ENCODE data around the gene ALDH8A1. TPM values are rescaled to one million over a fixed set of nuclear protein-coding genes. Genes with fewer than 3 reads are reported as not detected.

The ALDH8A1 gene
- total RNA-seq, 4 donors from 2014 or later, result 0.56 to 2.4 (median 1.0) TPM; not detected in 1

DNA sequence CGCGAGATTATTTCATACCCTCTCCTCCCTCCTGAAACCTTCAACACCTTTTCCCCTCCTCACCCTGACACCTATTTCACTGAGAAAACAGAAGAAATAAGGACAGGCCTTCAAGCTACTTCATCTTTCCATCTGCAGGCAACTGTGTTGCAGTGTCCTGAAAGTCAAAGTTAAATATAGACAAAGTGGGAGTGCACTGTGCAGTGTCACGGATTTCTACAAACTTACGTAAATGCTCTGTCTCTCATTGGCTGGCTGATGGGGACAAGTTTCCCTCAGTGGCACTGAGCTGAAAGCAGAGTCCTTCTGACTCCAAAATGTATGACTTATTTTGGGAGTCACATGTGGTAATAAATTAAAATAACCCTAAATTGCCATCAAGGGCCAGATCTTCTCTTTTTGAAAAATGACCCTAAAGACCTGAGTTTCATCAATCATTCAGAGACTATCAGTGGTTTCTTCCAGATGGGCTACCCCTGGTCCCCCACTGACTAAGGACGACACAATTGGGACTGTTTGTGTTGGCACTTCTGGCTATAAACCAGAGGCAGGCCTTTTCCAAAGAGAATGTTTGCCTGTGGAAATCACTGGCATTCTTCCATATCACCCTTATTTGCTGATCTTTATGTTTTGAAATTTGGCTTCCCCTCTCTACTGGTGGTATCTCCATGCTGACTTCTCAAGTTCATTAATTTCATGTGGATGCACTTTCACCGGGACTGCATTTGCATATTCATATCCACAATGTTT, 21.6 kb downstream of the ALDH8A1 start:
- no peaks in the 10 kb centered on the region for H3K27me3 ChIP-seq
- DNase-seq (ENCODE audit: low spot score in 2 of 2), result no peak
- no peak overlapping the region for H3K4me3 ChIP-seq
- no peak overlapping the region for H3K27ac ChIP-seq
- 90% methylated on average over 6 of the region's 6 CpGs for WGBS
- H3K9me3 ChIP-seq, result no peaks in the 10 kb centered on the region
- H3K36me3 ChIP-seq, result no peaks in the 10 kb centered on the region
- H3K4me1 ChIP-seq, result no peaks in the 10 kb centered on the region
- no peak for TF ChIP-seq EP300 (IDR thresholded peaks at IDR 0.05)
- TF ChIP-seq, protein P1, sequence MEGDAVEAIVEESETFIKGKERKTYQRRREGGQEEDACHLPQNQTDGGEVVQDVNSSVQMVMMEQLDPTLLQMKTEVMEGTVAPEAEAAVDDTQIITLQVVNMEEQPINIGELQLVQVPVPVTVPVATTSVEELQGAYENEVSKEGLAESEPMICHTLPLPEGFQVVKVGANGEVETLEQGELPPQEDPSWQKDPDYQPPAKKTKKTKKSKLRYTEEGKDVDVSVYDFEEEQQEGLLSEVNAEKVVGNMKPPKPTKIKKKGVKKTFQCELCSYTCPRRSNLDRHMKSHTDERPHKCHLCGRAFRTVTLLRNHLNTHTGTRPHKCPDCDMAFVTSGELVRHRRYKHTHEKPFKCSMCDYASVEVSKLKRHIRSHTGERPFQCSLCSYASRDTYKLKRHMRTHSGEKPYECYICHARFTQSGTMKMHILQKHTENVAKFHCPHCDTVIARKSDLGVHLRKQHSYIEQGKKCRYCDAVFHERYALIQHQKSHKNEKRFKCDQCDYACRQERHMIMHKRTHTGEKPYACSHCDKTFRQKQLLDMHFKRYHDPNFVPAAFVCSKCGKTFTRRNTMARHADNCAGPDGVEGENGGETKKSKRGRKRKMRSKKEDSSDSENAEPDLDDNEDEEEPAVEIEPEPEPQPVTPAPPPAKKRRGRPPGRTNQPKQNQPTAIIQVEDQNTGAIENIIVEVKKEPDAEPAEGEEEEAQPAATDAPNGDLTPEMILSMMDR (IDR thresholded peaks at IDR 0.05), result no peak
- no peak for TF ChIP-seq POLR2A (IDR thresholded peaks at IDR 0.05)
- TF ChIP-seq POLR2AphosphoS5 (IDR thresholded peaks at IDR 0.05), result no peak

DNA sequence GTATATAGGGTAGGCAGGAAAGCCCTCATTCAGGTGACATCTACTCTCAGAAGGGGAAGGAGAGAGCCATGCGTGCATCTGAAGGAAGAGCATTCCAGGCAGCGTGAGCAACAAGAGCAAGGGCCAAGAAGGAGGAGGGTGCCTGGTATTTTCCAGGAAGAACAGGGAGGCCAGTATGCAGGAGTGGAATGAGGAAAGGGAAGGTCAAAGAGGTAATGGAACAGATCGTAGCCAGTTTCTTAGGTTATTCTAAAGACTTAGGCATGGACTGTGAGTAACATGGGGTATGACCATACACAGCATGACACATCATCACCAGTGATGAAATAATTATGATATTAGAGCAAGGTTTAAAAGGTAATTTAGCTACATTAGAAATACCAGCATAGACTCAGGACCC, 24.1 kb downstream of the ALDH8A1 start:
- Histone ChIP-seq H3K4me1 (no peaks in the 10 kb centered on the region), H3K27me3 (no peaks in the 10 kb centered on the region), H3K4me3 (no peak overlapping the region), H3K36me3 (no peaks in the 10 kb centered on the region), H3K9me3 (no peaks in the 10 kb centered on the region), H3K27ac (no peak overlapping the region)
- 80% methylated on average over 3 of the region's 3 CpGs for WGBS
- DNase-seq (ENCODE audit: low spot score in 2 of 2), result no peak
- TF ChIP-seq EP300 (IDR thresholded peaks at IDR 0.05) (no peak), POLR2A (IDR thresholded peaks at IDR 0.05) (no peak), POLR2AphosphoS5 (IDR thresholded peaks at IDR 0.05) (no peak)
- TF ChIP-seq, protein P1 (IDR thresholded peaks at IDR 0.05), result no peak

DNA sequence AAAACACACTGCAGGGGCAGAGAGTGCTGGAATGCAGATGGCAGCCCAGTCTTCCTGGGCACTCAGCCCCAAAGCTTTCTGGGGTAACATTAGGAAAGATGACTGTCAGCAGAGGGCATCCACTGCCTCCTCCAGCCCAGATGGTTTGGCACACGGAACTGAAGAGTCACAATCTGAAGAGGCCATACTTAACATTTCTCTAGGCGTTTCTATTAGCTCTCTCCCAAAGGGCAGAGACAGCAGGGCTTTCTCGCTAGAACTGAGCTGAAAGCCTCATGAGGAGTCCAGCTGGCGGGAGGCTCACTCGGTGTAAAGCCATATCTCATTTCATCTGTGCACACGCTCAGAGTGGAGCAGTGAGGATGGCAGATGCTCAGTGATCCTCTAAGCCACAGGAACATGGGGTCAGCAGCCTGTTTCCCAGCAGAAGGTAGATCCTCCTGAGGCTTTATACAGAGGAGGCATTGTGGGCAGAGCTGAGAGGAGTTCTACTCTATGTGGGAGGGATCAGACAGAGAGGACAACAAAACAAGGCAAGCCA, 28.1 kb downstream of the ALDH8A1 start:
- no peaks in the 10 kb centered on the region for H3K4me1 ChIP-seq
- no peak for TF ChIP-seq POLR2AphosphoS5 (IDR thresholded peaks at IDR 0.05)
- TF ChIP-seq EP300 (IDR thresholded peaks at IDR 0.05), result no peak
- TF ChIP-seq POLR2A (IDR thresholded peaks at IDR 0.05), result no peak
- TF ChIP-seq, protein P1 (IDR thresholded peaks at IDR 0.05), result no peak
- no peak overlapping the region for H3K27ac ChIP-seq
- H3K36me3 ChIP-seq, result no peaks in the 10 kb centered on the region
- 78% methylated on average over 6 of the region's 6 CpGs for WGBS
- H3K4me3 ChIP-seq, result no peak overlapping the region
- no peaks in the 10 kb centered on the region for H3K27me3 ChIP-seq
- DNase-seq (ENCODE audit: low spot score in 2 of 2), result no peak
- H3K9me3 ChIP-seq, result no peaks in the 10 kb centered on the region

DNA sequence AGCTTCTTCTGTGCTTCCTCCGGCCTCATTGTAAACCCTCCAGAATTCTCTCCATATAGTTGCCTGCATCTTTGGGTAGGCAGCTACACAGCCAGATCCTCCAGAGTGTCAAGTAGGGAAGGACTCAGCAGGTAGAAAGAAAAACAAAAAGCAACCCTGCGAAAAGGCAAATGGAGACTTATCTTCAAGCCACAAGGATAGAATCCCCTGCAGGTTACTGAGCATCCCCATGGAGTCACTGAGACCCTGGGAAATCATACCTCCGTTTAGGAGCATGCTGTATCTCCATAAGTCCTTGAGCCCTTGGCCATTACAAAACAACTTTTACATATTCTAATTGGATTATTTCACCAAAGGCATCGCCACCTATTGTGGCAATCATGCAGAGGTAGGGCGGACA, 28.6 kb downstream of the ALDH8A1 start:
- 96% methylated on average over 5 of the region's 5 CpGs for WGBS
- Histone ChIP-seq H3K4me1 (no peaks in the 10 kb centered on the region), H3K4me3 (no peak overlapping the region), H3K36me3 (no peaks in the 10 kb centered on the region), H3K27me3 (no peaks in the 10 kb centered on the region), H3K9me3 (no peaks in the 10 kb centered on the region), H3K27ac (no peak overlapping the region)
- TF ChIP-seq POLR2A (IDR thresholded peaks at IDR 0.05), result no peak
- TF ChIP-seq, protein P1 (IDR thresholded peaks at IDR 0.05), result no peak
- TF ChIP-seq EP300 (IDR thresholded peaks at IDR 0.05), result no peak
- TF ChIP-seq POLR2AphosphoS5 (IDR thresholded peaks at IDR 0.05), result no peak
- no peak for DNase-seq (ENCODE audit: low spot score in 2 of 2)

DNA sequence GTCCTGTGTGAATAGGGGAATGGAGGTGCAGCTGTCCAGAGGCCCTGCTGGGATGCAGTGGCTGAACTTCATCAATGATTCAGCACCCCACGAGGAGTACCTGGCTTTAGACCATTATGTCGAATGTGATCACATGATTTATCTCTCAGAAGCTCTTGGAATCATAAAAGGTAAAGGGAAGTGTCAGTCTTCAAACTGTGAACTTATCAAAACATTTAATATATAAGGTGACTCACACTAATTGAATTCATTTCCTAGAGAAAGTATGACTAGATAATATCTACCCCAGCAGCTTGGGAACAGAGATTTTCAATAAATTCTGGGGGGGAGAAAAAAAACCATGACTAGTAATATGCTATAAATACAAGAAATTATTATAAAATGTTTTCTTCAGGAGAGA, 29.5 kb downstream of the ALDH8A1 start:
- Histone ChIP-seq H3K9me3 (no peaks in the 10 kb centered on the region), H3K27ac (no peak overlapping the region), H3K36me3 (no peaks in the 10 kb centered on the region), H3K27me3 (no peaks in the 10 kb centered on the region), H3K4me1 (no peaks in the 10 kb centered on the region), H3K4me3 (no peak overlapping the region)
- 51% methylated on average over 2 of the region's 2 CpGs for WGBS
- TF ChIP-seq, protein P1 (IDR thresholded peaks at IDR 0.05), result no peak
- no peak for TF ChIP-seq POLR2AphosphoS5 (IDR thresholded peaks at IDR 0.05)
- TF ChIP-seq EP300 (IDR thresholded peaks at IDR 0.05), result no peak
- no peak for TF ChIP-seq POLR2A (IDR thresholded peaks at IDR 0.05)
- DNase-seq (ENCODE audit: low spot score in 2 of 2), result no peak
